Stimulated activated CD8-positive, alpha-beta memory T cell treated with anti-CD3 and anti-CD28 coated beads, Interleukin-12 subunit alpha, Interleukin-12 subunit beta, amount 100 ng/mL, for 1 hour (primary cell): ENCODE data around the gene RPRM.
"Not testable (repeated sequence)": the region's sequence is repeated elsewhere in the genome, so short reads cannot be mapped to it uniquely, and the experiment has no call there.

Source experiments
- DNase-seq: peaks from one replicate; pipeline ENCODE4 v3.0.0-alpha.2; 2020; ENCODE audit warnings: low read depth

The RPRM gene

GRCh38 chr2:153455861-153456260 lies 22.7 kb downstream of the RPRM start:
- DNase-seq: no peak

- DNase-seq: no peak
Observed at GRCh38 chr2:153455403-153455802, 23.2 kb downstream of the RPRM start.

GRCh38 chr2:153451611-153452010 lies 27.0 kb downstream of the RPRM start:
- DNase-seq: no peak

GRCh38 chr2:153443106-153443505 lies 35.5 kb downstream of the RPRM start:
- DNase-seq: no peak

- not testable (repeated sequence) for DNase-seq
Observed at GRCh38 chr2:153442616-153443015, 35.9 kb downstream of the RPRM start.

GRCh38 chr2:153440090-153440489 lies 38.5 kb downstream of the RPRM start:
- not testable (repeated sequence) for DNase-seq

GRCh38 chr2:153433403-153433802 lies 45.2 kb downstream of the RPRM start:
- DNase-seq: no peak

GRCh38 chr2:153432381-153432780 lies 46.2 kb downstream of the RPRM start:
- no peak for DNase-seq

- no peak for DNase-seq
Observed at GRCh38 chr2:153431114-153431513, 47.4 kb downstream of the RPRM start.
